GM12878 (cell line): ENCODE results near the gene PBRM1.
A peak's percentile ranks its signal among the peaks of the same experiment; 100 is the strongest.

Experiments used
- BMI1 ChIP-seq: fragments of 450-650 bp; IDR thresholded peaks from 2 replicates; pipeline ENCODE4 v1.6.1; 2016; ENCODE audit warnings: mild to moderate bottlenecking, moderate library complexity, borderline replicate concordance
- EGR1 ChIP-seq, 2 experiments: IDR thresholded peaks; 1 replicate in 1 of 2; 2 replicates in 1 of 2; pipeline ENCODE4 v1.6.1; 2011 to 2012; ENCODE audit warnings: low read depth in 2 of 2, low read length in 2 of 2, borderline replicate concordance in 1 of 2, mild to moderate bottlenecking in 1 of 2, moderate library complexity in 1 of 2
- MEF2A ChIP-seq: IDR thresholded peaks from 2 replicates; pipeline ENCODE4 v1.6.1; 2011; ENCODE audit warnings: low read depth, mild to moderate bottlenecking, low read length, moderate library complexity; ENCODE audit not compliant: insufficient read depth
- NFIC ChIP-seq: IDR thresholded peaks from 2 replicates; pipeline ENCODE4 v1.6.1; 2012; ENCODE audit warnings: low read depth, mild to moderate bottlenecking, inconsistent platforms, low read length, moderate library complexity
- POLR2A ChIP-seq: IDR thresholded peaks from 2 replicates; pipeline ENCODE4 v1.6.1; 2011; ENCODE audit warnings: low read depth, mild to moderate bottlenecking, low read length
- RCOR1 ChIP-seq: conservative IDR thresholded peaks from 2 replicates; pipeline ENCODE4 v1.6.1; 2012; ENCODE audit warnings: low read depth, low read length, improper control_type of control experiment
- RFX5 ChIP-seq: IDR thresholded peaks from 2 replicates; pipeline ENCODE4 v1.6.1; 2011; ENCODE audit warnings: low read depth, low read length, improper control_type of control experiment
- TAF1 ChIP-seq: IDR thresholded peaks from 2 replicates; pipeline ENCODE4 v1.6.1; 2011; ENCODE audit warnings: mild to moderate bottlenecking, low read depth, low read length, borderline replicate concordance
- TARDBP ChIP-seq: IDR thresholded peaks from 2 replicates; pipeline ENCODE4 v1.6.1; 2016; ENCODE audit warnings: borderline replicate concordance
- TCF7 ChIP-seq: IDR thresholded peaks from 2 replicates; pipeline ENCODE4 v1.6.1; 2014; ENCODE audit warnings: antibody characterized with exemption, borderline replicate concordance
- ZNF384 ChIP-seq: IDR thresholded peaks from 2 replicates; pipeline ENCODE4 v1.6.1; 2012; ENCODE audit warnings: low read depth, mild to moderate bottlenecking, low read length, improper control_type of control experiment, borderline replicate concordance
- TF ChIP-seq, protein P1 (sequence below): IDR thresholded peaks from 2 replicates; pipeline ENCODE4 v1.6.1; 2012; ENCODE audit warnings: low read depth, low read length, improper control_type of control experiment

DNA sequence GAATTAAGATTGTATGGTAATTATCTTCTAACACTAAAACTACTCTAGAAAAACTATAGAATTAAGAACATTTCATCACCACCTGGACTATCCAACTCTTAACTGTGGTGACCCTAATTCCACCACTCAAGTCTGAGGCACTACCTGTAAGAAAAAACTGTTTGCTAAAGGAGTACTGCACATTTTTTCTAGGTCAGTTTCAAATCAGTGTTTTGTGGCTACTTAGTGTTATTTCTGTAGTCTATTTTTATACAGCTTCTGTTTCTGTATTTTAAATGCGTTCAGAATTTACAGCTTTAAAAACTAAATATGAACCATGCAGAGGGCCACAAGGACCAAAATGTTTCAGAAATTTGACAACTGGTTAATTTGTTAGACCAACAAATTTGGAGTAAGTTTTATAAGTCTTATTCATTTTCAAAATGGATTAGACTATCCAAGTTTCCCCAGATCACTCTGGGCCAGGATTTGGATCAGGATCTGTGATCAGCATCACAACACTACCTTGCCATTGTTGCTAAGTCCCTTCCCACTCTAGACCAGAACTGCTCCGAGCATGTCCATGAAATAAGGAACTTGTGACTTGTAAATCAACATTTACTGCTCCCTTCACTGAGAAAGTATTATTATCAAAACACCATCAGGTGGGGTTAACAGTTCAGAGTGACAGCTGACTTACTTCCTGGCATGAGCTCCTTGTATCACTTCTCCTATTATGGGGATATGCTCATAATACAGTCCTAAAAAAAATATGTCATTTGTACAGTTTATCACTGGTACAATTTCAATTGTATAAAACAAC, 11.3 kb upstream of the PBRM1 start:
- TF ChIP-seq RFX5: no peak
- TF ChIP-seq BMI1: no peak
- no peak for TF ChIP-seq TAF1
- TF ChIP-seq, protein P1, sequence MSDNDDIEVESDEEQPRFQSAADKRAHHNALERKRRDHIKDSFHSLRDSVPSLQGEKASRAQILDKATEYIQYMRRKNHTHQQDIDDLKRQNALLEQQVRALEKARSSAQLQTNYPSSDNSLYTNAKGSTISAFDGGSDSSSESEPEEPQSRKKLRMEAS: no peak
- no peak for TF ChIP-seq TARDBP
- TF ChIP-seq POLR2A: 0 out of 2 replicates have a peak, but pooled peaks have one; percentile 31
- TF ChIP-seq EGR1 (IDR thresholded peaks at IDR 0.05; ENCODE audit: borderline replicate concordance in 1 of 2, low read depth in 2 of 2, low read length in 2 of 2): no peak
- TF ChIP-seq MEF2A: peak; percentile 66; the same call in 1 of the 2 replicates
- TF ChIP-seq ZNF384: peak; percentile 72; the same call in 1 of the 2 replicates
- no peak for TF ChIP-seq RCOR1
- TF ChIP-seq TCF7: no peak
- TF ChIP-seq NFIC: peak; percentile 54; the same call in 1 of the 2 replicates
